Osteoblast (primary cell): ENCODE data around the gene MYPOP. TPM values are rescaled to one million over a fixed set of nuclear protein-coding genes. Genes with fewer than 3 reads are reported as not detected.

Source experiments
- DNase-seq: peaks from one replicate; pipeline ENCODE4 v3.0.0; 2011; ENCODE audit warnings: low spot score, mixed read lengths; ENCODE audit not compliant: insufficient read length; ENCODE audit errors: missing footprints
- H2AFZ ChIP-seq: 2 replicates; pipeline ENCODE4 v1.6.0; 2011; ENCODE audit warnings: mild to moderate bottlenecking, low read length
- H3K27ac ChIP-seq: 2 replicates; pipeline ENCODE4 v1.5.1; 2011; ENCODE audit warnings: mild to moderate bottlenecking, low read depth, low read length, moderate library complexity
- H3K27me3 ChIP-seq: 2 replicates; pipeline ENCODE4 v1.6.0; 2012; ENCODE audit warnings: mild to moderate bottlenecking, control low read depth, inconsistent platforms, low read length, moderate library complexity; ENCODE audit not compliant: insufficient read depth
- H3K36me3 ChIP-seq: 2 replicates; pipeline ENCODE4 v1.5.1; 2011; ENCODE audit warnings: mild to moderate bottlenecking, low read length, control low read depth, moderate library complexity; ENCODE audit not compliant: insufficient read depth
- H3K4me1 ChIP-seq: 2 replicates; pipeline ENCODE4 v1.5.1; 2011; ENCODE audit warnings: mild to moderate bottlenecking, low read length, control low read depth, moderate library complexity; ENCODE audit not compliant: insufficient read depth
- H3K4me2 ChIP-seq: 2 replicates; pipeline ENCODE4 v1.6.0; 2011; ENCODE audit warnings: mild to moderate bottlenecking, low read length; ENCODE audit not compliant: insufficient read depth
- H3K4me3 ChIP-seq: fragments of 200-600 bp; sonication (generic); 3 replicates; pipeline ENCODE4 v1.5.1; 2012; ENCODE audit warnings: mild to moderate bottlenecking, low read length, inconsistent platforms; ENCODE audit not compliant: insufficient read depth
- H3K79me2 ChIP-seq: 2 replicates; pipeline ENCODE4 v1.6.0; 2012; ENCODE audit warnings: mild to moderate bottlenecking, low read length, control low read depth, inconsistent platforms; ENCODE audit not compliant: insufficient read depth
- H3K9me3 ChIP-seq: 2 replicates; pipeline ENCODE4 v1.5.1; 2011; ENCODE audit warnings: low read depth, low read length, control low read depth
- H4K20me1 ChIP-seq: 2 replicates; pipeline ENCODE4 v1.6.0; 2012; ENCODE audit warnings: mild to moderate bottlenecking, low read length, control low read depth; ENCODE audit not compliant: insufficient read depth
- CTCF ChIP-seq: IDR thresholded peaks from 2 replicates; pipeline ENCODE4 v1.5.1; 2011; ENCODE audit warnings: mild to moderate bottlenecking, low read depth, low read length, moderate library complexity; ENCODE audit errors: extremely low read depth
- total RNA-seq: library from RNA; depleted of rRNA; stranded (reverse); fragments of >200 nt; gene quantifications from 2 replicates; pipeline ENCODE4 v1.2.3, GENCODE V29; 2012

Gene MYPOP
- total RNA-seq, 1 donor, result 3.3 TPM

- no peak for TF ChIP-seq CTCF
- peaks cover 5% of the 10 kb centered on the region for H3K36me3 ChIP-seq
- peaks cover 24% of the 10 kb centered on the region for H4K20me1 ChIP-seq
These were observed 15.8 kb downstream of the MYPOP start for GRCh38 chr19:45886427-45887199.

GRCh38 chr19:45885556-45886426 is 16.6 kb downstream of the MYPOP start, which contains the start of gene IRF2BP1:
Gene IRF2BP1 (minus strand): TSS chr19:45886141. CDS start chr19:45885774, 367 bp downstream.
- H3K4me2 ChIP-seq, result peak within 1 kb of the TSS; percentile 99
- H3K36me3 ChIP-seq, result peaks cover 5% of the 10 kb centered on the region
- TF ChIP-seq CTCF, result no peak
- H3K4me1 ChIP-seq, result peaks cover 25% of the 10 kb centered on the region
- no peaks in the 10 kb centered on the region for H3K9me3 ChIP-seq
- H3K79me2 ChIP-seq, result peaks cover 17% of the 10 kb centered on the region
- H4K20me1 ChIP-seq, result peaks cover 24% of the 10 kb centered on the region
- H3K27ac ChIP-seq, result peak within 1 kb of the TSS; percentile 99
- peak within 1 kb of the TSS; percentile 80 for H3K4me3 ChIP-seq
- H3K27me3 ChIP-seq, result no peaks in the 10 kb centered on the region
- DNase-seq, result peak; percentile 99
- H2AFZ ChIP-seq, result peak within 1 kb of the TSS; percentile 99

More at GRCh38 chr19:45886427-45887199, 15.8 kb downstream of the MYPOP start:
- H2AFZ ChIP-seq, result peak overlapping the region; percentile 99
- peak; percentile 99 for DNase-seq
- peaks cover 17% of the 10 kb centered on the region for H3K79me2 ChIP-seq
- H3K27me3 ChIP-seq, result no peaks in the 10 kb centered on the region
- H3K4me2 ChIP-seq, result peak overlapping the region; percentile 99
- H3K9me3 ChIP-seq, result no peaks in the 10 kb centered on the region
- peak overlapping the region; percentile 80 for H3K4me3 ChIP-seq
- H3K4me1 ChIP-seq, result peaks cover 25% of the 10 kb centered on the region
- H3K27ac ChIP-seq, result peak overlapping the region; percentile 99

- Histone ChIP-seq H3K27ac (no peak overlapping the region), H2AFZ (no peak overlapping the region), H3K79me2 (peaks cover 17% of the 10 kb centered on the region), H3K4me3 (peak overlapping the region; percentile 80), H3K9me3 (no peaks in the 10 kb centered on the region), H3K36me3 (peaks cover 5% of the 10 kb centered on the region), H3K27me3 (no peaks in the 10 kb centered on the region), H4K20me1 (peaks cover 24% of the 10 kb centered on the region), H3K4me1 (peaks cover 25% of the 10 kb centered on the region), H3K4me2 (peak overlapping the region; percentile 99)
- no peak for TF ChIP-seq CTCF
- peak; percentile 89 for DNase-seq
These were observed 17.5 kb downstream of the MYPOP start for GRCh38 chr19:45884682-45885555.
